A673 (cell line): ENCODE measurements around the gene ONECUT1. TPM values are rescaled to one million over a fixed set of nuclear protein-coding genes. Genes with fewer than 3 reads are reported as not detected.

Source experiments
- BruUV-seq: library from RNA; stranded (reverse); fragments of 400-500 nt; replicated peaks from 2 replicates; lab custom pipeline; 2021; lab: Mats Ljungman, UMichigan
- CTCF ChIA-PET: fragments of 300-600 bp; sonication (Branson Sonifier 250); formaldehyde crosslinking; loops from one replicate; lab custom pipeline; 2022; ENCODE audit warnings: antibody characterized with exemption; lab: Charles Lee
- POLR2A ChIA-PET: fragments of 300-600 bp; sonication (Branson Sonifier 250); formaldehyde crosslinking; loops from one replicate; lab custom pipeline; 2022; ENCODE audit warnings: antibody characterized with exemption; ENCODE audit not compliant: low non-redundant PET; lab: Charles Lee
- DNase-seq: peaks from one replicate; pipeline ENCODE4 v3.0.0-alpha.2; 2015; ENCODE audit warnings: low spot score
- H3K27ac ChIP-seq: fragments of 200-600 bp; sonication (generic); 2 replicates; pipeline ENCODE4 v1.5.1; 2016; ENCODE audit warnings: mixed run types, low read depth, mild to moderate bottlenecking, mixed read lengths, antibody characterized with exemption, low read length; ENCODE audit not compliant: poor library complexity, severe bottlenecking
- H3K27me3 ChIP-seq: fragments of 200-600 bp; sonication (generic); replicated peaks from 2 replicates; pipeline ENCODE4 v1.6.1; 2017; ENCODE audit warnings: mixed run types, low read depth, mild to moderate bottlenecking, mixed read lengths, antibody characterized with exemption, low read length; ENCODE audit not compliant: insufficient read depth, poor library complexity
- H3K36me3 ChIP-seq: fragments of 200-600 bp; sonication (generic); 2 replicates; pipeline ENCODE4 v1.6.1; 2016; ENCODE audit warnings: mixed run types, mild to moderate bottlenecking, mixed read lengths, antibody characterized with exemption, low read length; ENCODE audit not compliant: insufficient read depth, poor library complexity, severe bottlenecking
- H3K4me1 ChIP-seq: fragments of 200-600 bp; sonication (generic); 2 replicates; pipeline ENCODE4 v1.6.1; 2017; ENCODE audit warnings: mixed run types, mild to moderate bottlenecking, mixed read lengths, antibody characterized with exemption, low read length; ENCODE audit not compliant: insufficient read depth, poor library complexity, severe bottlenecking
- H3K4me3 ChIP-seq: fragments of 200-600 bp; sonication (generic); 2 replicates; pipeline ENCODE4 v1.5.1; 2016; ENCODE audit warnings: low read depth, mixed run types, mild to moderate bottlenecking, mixed read lengths, low read length; ENCODE audit not compliant: poor library complexity, severe bottlenecking
- H3K9me3 ChIP-seq: fragments of 200-600 bp; sonication (generic); 2 replicates; pipeline ENCODE4 v1.6.1; 2016; ENCODE audit warnings: mixed run types, low read depth, mild to moderate bottlenecking, mixed read lengths, antibody characterized with exemption, low read length; ENCODE audit not compliant: poor library complexity, severe bottlenecking
- EZH2 ChIP-seq: fragments of 200-600 bp; sonication (generic); IDR thresholded peaks from 2 replicates; pipeline ENCODE4 v1.6.1; 2017; ENCODE audit warnings: borderline replicate concordance, low read depth, mild to moderate bottlenecking, mixed read lengths, antibody characterized with exemption, low read length; ENCODE audit not compliant: poor library complexity, severe bottlenecking
- intact Hi-C: fragments of 100-400 bp; cut with micrococcal nuclease; formaldehyde crosslinking; loops from one replicate; pipeline ENCODE4 v1.10.0; 2022; ENCODE audit not compliant: unreplicated experiment
- total RNA-seq: library from RNA; stranded (reverse); gene quantifications from 2 replicates; pipeline ENCODE4 v1.2.3, GENCODE V29; 2021
- TF ChIP-seq, protein P1 (sequence below): fragments of 300-800, 200-600 bp; sonication (generic); conservative IDR thresholded peaks from 2 replicates; pipeline ENCODE4 v1.5.1; 2017; ENCODE audit warnings: low read depth, mild to moderate bottlenecking, antibody characterized with exemption, low read length, moderate library complexity, mixed read lengths

The ONECUT1 gene
- total RNA-seq, 1 experiment from 2014 or later = not detected

- POLR2A ChIA-PET = no interaction called here
- no TSS peak for BruUV-seq
- Histone ChIP-seq H3K36me3 (no peaks in the 10 kb centered on the region), H3K4me1 (no peaks in the 10 kb centered on the region), H3K27ac (no peak overlapping the region), H3K4me3 (no peak overlapping the region), H3K9me3 (no peaks in the 10 kb centered on the region), H3K27me3 (peaks cover 95% of the 10 kb centered on the region)
- intact Hi-C loops = loop anchor here (1.0 to 2.0 kb wide), 2 partner anchors 412 to 932 kb away; no protein-coding TSS in a partner anchor
- CTCF ChIA-PET = interaction anchor here (1.2 kb wide), 1 partner anchor 412 kb away, joined by 5 read pairs; no protein-coding TSS in a partner anchor
- peak; percentile 13 for TF ChIP-seq EZH2
- TF ChIP-seq, protein P1, sequence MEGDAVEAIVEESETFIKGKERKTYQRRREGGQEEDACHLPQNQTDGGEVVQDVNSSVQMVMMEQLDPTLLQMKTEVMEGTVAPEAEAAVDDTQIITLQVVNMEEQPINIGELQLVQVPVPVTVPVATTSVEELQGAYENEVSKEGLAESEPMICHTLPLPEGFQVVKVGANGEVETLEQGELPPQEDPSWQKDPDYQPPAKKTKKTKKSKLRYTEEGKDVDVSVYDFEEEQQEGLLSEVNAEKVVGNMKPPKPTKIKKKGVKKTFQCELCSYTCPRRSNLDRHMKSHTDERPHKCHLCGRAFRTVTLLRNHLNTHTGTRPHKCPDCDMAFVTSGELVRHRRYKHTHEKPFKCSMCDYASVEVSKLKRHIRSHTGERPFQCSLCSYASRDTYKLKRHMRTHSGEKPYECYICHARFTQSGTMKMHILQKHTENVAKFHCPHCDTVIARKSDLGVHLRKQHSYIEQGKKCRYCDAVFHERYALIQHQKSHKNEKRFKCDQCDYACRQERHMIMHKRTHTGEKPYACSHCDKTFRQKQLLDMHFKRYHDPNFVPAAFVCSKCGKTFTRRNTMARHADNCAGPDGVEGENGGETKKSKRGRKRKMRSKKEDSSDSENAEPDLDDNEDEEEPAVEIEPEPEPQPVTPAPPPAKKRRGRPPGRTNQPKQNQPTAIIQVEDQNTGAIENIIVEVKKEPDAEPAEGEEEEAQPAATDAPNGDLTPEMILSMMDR = no peak
- no peak for DNase-seq
Measured at GRCh38 chr15:52784799-52785671, 5.1 kb downstream of the ONECUT1 start.

- CTCF ChIA-PET = interaction anchor here (0.7 to 1.2 kb wide), 2 partner anchors 17 to 413 kb away, joined by 3 to 5 read pairs; no protein-coding TSS in a partner anchor
- Histone ChIP-seq H3K27me3 (peaks cover 95% of the 10 kb centered on the region), H3K4me1 (no peaks in the 10 kb centered on the region), H3K4me3 (no peak overlapping the region), H3K36me3 (no peaks in the 10 kb centered on the region), H3K9me3 (no peaks in the 10 kb centered on the region), H3K27ac (no peak overlapping the region)
- peak; percentile 63 for DNase-seq
- intact Hi-C loops = loop anchor here (1.0 to 2.0 kb wide), 2 partner anchors 413 to 933 kb away; no protein-coding TSS in a partner anchor
- TF ChIP-seq, protein P1 = peak; percentile 73
- peak; percentile 27 for TF ChIP-seq EZH2
- POLR2A ChIA-PET = no interaction called here
- BruUV-seq = no TSS peak
Measured at GRCh38 chr15:52783929-52784798, 6.0 kb downstream of the ONECUT1 start.

GRCh38 chr15:52783191-52783829 lies 6.8 kb downstream of the ONECUT1 start:
- CTCF ChIA-PET = interaction anchor here (0.7 kb wide), 1 partner anchor 18 kb away, joined by 3 read pairs; no protein-coding TSS in a partner anchor
- intact Hi-C loops = no loop called here
- H3K4me3 ChIP-seq = no peak overlapping the region
- no peaks in the 10 kb centered on the region for H3K4me1 ChIP-seq
- H3K27me3 ChIP-seq = peaks cover 92% of the 10 kb centered on the region
- no peak for DNase-seq
- no peak overlapping the region for H3K27ac ChIP-seq
- no peaks in the 10 kb centered on the region for H3K9me3 ChIP-seq
- TF ChIP-seq, protein P1 = no peak
- TF ChIP-seq EZH2 = peak; percentile 41
- no peaks in the 10 kb centered on the region for H3K36me3 ChIP-seq
- POLR2A ChIA-PET = no interaction called here
- BruUV-seq = no TSS peak
